ENCODE data around the gene CEACAM4.
"Not testable (repeated sequence)": the region's sequence is repeated elsewhere in the genome, so short reads cannot be mapped to it uniquely, and the experiment has no call there.

Gene CEACAM4

DNA sequence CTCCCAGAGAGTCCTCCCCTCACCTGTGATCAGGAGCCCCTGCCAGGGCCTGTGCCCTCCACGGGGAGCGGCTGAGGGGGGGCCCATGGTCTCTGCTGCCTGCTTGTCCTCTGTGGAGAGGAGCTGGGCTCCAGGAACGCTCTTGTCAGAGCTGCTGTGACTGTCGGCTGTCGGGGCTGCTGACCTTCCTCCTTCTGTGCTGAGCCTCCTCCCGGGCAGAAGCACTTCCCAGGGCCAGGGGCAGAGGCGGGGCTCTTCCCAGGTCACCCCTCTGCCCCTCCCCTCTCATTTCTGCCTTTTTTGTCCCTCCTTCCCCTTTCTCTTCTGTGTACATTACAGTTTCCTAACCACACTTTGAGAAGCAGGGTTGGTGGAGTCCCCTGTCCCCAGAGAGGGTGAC is at the start of gene CEACAM4:
Gene CEACAM4, minus strand, starts transcription at position 198 of the 400 bp plus-strand sequence. Its CDS starts 111 bp downstream, at position 87.
- TF ChIP-seq, protein P1, sequence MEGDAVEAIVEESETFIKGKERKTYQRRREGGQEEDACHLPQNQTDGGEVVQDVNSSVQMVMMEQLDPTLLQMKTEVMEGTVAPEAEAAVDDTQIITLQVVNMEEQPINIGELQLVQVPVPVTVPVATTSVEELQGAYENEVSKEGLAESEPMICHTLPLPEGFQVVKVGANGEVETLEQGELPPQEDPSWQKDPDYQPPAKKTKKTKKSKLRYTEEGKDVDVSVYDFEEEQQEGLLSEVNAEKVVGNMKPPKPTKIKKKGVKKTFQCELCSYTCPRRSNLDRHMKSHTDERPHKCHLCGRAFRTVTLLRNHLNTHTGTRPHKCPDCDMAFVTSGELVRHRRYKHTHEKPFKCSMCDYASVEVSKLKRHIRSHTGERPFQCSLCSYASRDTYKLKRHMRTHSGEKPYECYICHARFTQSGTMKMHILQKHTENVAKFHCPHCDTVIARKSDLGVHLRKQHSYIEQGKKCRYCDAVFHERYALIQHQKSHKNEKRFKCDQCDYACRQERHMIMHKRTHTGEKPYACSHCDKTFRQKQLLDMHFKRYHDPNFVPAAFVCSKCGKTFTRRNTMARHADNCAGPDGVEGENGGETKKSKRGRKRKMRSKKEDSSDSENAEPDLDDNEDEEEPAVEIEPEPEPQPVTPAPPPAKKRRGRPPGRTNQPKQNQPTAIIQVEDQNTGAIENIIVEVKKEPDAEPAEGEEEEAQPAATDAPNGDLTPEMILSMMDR (IDR thresholded peaks at IDR 0.05; ENCODE audit: low read depth, low read length, missing control alignments): no peak
- no peak for DNase-seq (ENCODE audit: extremely low read depth, low read depth)
- H3K4me3 ChIP-seq (replicated peaks; ENCODE audit: low read depth, low read length): no peak within 1 kb of the TSS

- TF ChIP-seq, protein P1 (IDR thresholded peaks at IDR 0.05; ENCODE audit: low read depth, low read length, missing control alignments): no peak
- H3K4me3 ChIP-seq (replicated peaks; ENCODE audit: low read depth, low read length): no peak overlapping the region
- DNase-seq (ENCODE audit: extremely low read depth, low read depth): no peak
Observed at GRCh38 chr19:41671486-41671885, 44.6 kb upstream of the CEACAM4 start.

DNA sequence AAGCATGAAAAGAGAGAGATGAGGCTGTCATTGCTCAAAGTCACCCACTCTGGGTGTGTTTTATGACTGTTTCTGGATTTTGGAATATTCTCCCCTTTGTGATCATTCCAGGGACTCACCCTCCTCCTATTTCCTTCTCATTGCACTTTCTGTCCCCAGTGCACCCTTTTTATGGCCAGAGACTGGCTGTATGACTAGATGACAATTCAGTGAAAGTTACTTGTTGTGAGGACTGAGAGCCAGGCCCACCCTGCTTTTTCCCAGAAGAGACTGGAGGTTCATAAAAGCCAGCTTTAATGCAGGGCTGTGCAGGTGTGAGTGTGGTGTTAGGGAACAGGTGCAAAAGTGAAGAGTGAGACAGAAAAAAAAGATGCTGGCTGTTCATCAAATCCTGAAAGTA is 43.9 kb upstream of the CEACAM4 start:
- DNase-seq (ENCODE audit: extremely low read depth, low read depth): no peak
- TF ChIP-seq, protein P1 (IDR thresholded peaks at IDR 0.05; ENCODE audit: low read depth, low read length, missing control alignments): no peak
- no peak overlapping the region for H3K4me3 ChIP-seq (replicated peaks; ENCODE audit: low read depth, low read length)

- TF ChIP-seq, protein P1 (IDR thresholded peaks at IDR 0.05; ENCODE audit: low read depth, low read length, missing control alignments): no peak
- H3K4me3 ChIP-seq (replicated peaks; ENCODE audit: low read depth, low read length): no peak overlapping the region
- DNase-seq (ENCODE audit: extremely low read depth, low read depth): no peak
Observed at GRCh38 chr19:41668315-41668714, 41.4 kb upstream of the CEACAM4 start.

DNA sequence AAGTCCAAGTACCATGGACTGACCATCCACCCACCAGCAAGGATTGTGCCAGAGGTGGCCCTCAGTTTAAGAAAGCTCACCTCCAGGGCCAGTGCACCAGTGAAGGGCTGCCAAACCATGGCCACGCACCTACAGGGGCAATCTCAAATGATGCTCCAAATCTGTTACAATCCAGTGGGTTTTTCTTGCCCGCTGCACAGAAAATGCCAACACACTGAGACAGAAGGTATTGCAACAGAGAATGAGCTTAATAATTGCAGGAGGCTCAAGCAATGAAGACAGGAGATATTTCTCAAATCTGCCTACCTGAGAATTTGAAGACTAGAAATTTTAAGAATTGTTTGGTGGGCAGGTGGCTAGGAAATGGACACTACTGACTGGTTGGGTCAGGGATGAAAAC is 39.2 kb upstream of the CEACAM4 start:
- DNase-seq (ENCODE audit: extremely low read depth, low read depth): no peak
- no peak overlapping the region for H3K4me3 ChIP-seq (replicated peaks; ENCODE audit: low read depth, low read length)
- TF ChIP-seq, protein P1 (IDR thresholded peaks at IDR 0.05; ENCODE audit: low read depth, low read length, missing control alignments): no peak

GRCh38 chr19:41657157-41657556 is 30.3 kb upstream of the CEACAM4 start:
- TF ChIP-seq, protein P1 (IDR thresholded peaks at IDR 0.05; ENCODE audit: low read depth, low read length, missing control alignments): no peak
- no peak for DNase-seq (ENCODE audit: extremely low read depth, low read depth)
- H3K4me3 ChIP-seq (replicated peaks; ENCODE audit: low read depth, low read length): no peak overlapping the region

DNA sequence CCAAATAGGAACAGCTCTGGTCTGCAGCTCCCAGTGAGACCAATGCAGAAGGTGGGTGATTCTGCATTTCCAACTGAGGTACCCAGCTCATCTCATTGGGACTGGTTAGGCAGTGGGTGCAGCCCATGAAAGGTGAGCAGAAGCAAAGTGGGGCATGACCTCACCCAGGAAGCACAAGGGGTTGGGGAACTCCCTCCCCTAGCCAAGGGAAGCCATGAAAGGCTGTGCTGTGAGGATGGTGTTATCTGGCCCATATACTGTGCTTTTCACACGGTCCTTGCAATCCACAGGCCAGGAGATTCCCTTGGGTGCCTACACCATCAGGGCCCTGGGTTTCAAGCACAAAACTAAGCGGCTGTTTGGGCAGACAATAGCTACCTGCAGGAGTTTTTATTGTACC is 29.9 kb upstream of the CEACAM4 start:
- H3K4me3 ChIP-seq (replicated peaks; ENCODE audit: low read depth, low read length); DNase-seq (ENCODE audit: extremely low read depth, low read depth): not testable (repeated sequence)
